Airway epithelial cell (primary cell): ENCODE results near the gene AARSD1. TPM values are rescaled to one million over a fixed set of nuclear protein-coding genes. Genes with fewer than 3 reads are reported as not detected.

Experiments
- total RNA-seq: library from RNA; depleted of rRNA; stranded (reverse); fragments of >200 nt; gene quantifications from 2 replicates; pipeline ENCODE4 v1.2.3, GENCODE V29; 2015

AARSD1 gene
- total RNA-seq: 29.7 and 38.9 TPM in 2 replicates

DNA sequence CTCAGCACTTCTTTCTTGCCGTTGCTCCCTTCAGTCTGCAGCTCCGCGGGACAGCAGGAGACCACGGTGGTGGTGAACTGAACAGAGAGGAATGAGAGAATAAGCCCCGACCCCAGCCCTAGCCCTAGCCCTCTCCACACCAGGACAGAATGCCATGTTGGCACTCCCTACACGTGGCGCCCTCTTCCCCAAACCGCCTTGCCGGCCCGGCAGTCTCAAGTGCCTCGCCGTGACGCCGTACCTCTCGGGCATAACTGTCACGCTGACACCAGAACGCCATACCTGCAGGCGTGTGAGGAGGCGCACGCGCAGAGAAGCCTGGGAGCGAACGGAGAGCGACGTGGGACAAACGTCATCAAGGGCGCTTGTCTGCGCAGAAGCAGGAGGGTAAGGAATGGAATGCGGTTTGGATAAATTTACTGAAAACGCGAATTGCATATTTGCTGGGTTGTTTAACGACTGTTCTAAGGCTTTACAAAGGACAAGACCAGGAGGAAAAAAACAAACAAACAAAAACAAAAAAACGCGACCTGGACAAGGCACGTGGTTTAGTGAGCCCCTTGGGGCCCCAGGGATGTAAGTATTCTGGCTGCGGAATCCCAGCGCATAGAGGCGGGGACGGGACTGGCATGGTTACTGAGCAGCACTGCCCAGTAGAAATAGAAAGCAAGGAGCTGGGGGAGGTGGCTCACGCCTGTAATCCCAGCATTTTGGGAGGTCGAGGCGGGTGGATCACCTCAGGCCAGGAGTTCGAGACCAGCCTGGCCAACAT is at the start of gene AARSD1:
TSS of gene AARSD1 (minus strand) at position 294 of the 772 bp plus-strand sequence. CDS start at position 280, 14 bp downstream.

GRCh38 chr17:43006639-43007551 is 42.6 kb upstream of the AARSD1 start, which contains the start of gene IFI35:
IFI35 (plus strand) TSS chr17:43006784; CDS start chr17:43006948, 164 bp downstream.

DNA sequence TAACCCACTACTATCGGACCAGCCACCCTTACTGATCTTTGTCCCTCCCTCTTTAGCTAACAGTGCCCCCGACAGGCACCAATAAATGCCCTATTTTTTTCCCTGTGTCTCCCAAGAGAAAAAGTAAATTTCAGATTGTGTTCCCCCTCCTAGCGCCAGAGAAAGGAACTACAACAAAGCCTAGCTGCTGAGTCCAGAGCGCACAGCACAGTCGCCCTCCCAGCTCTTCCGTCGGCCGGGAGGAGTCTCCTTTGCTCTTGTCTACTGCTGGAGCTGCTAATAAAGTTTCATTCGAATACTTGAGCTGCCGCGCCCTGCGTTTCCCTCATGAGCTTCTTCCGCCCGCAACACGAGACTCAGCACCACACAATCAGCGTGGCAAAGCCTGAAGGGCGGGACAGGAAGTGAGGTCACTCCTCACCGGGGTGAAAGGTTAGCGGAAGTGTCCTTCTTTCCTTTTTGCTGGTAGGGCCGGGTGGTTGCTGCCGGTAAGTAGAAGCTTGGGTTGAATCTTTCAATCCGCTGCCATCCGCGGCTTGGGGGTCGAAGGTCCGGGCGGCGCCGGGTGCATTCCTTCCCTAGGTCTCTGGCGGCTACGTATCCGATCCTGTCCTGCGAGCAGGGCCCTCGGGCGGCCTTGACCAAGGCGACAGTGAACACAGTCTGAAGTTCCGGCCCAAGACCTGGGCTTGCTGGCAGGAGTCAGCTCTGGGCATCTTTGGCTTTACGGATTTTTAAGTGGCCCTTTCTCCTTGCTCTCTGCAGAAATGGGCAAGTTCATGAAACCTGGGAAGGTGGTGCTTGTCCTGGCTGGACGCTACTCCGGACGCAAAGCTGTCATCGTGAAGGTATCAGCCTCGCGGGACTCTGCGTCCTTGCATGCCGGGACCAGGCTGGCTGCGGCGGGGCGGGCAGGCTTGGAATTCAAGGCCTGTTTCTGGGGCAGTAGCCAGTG is 34.0 kb upstream of the AARSD1 start, which contains the start of gene RPL27:
TSS of gene RPL27 (plus strand) at position 436 of the 955 bp plus-strand sequence. CDS start at position 768, 332 bp downstream.

GRCh38 chr17:42980274-42980765 is 16.1 kb upstream of the AARSD1 start, which contains the start of gene RUNDC1:
RUNDC1 (plus strand) TSS chr17:42980565; CDS start chr17:42980577, 12 bp downstream.

GRCh38 chr17:42979511-42980273 is 15.4 kb upstream of the AARSD1 start, which contains the start of gene PTGES3L:
PTGES3L (minus strand) TSS chr17:42980080; CDS start chr17:42980053, 27 bp downstream.

Other genes with a start within 250 kb of the AARSD1 start
- 9.0 and 10.4 TPM in 2 replicates for gene EZH1, start 219.4 kb downstream of the AARSD1 start, total RNA-seq
- gene RAMP2, start 203.2 kb downstream of the AARSD1 start, total RNA-seq: 0.49 TPM in 1 of 2 replicates, not detected in the other
- 98.8 and 108 TPM in 2 replicates for gene VPS25, start 191.0 kb downstream of the AARSD1 start, total RNA-seq
- gene WNK4, start 183.8 kb downstream of the AARSD1 start, total RNA-seq: 0.09 TPM in 1 of 2 replicates, not detected in the other
- gene COA3, start 165.8 kb downstream of the AARSD1 start, total RNA-seq: 78.8 and 81.6 TPM in 2 replicates
- gene CNTD1, start 165.6 kb downstream of the AARSD1 start, total RNA-seq: 0.07 TPM in 1 of 2 replicates, not detected in the other
- gene BECN1, start 140.2 kb downstream of the AARSD1 start, total RNA-seq: 76.7 and 84.6 TPM in 2 replicates
- 122 and 130 TPM in 2 replicates for gene PSME3, start 131.1 kb downstream of the AARSD1 start, total RNA-seq
- 0.14 and 0.92 TPM in 2 replicates for gene AOC2, start 119.9 kb downstream of the AARSD1 start, total RNA-seq
- under 0.01 and 0.07 TPM in 2 replicates for gene AOC3, start 113.3 kb downstream of the AARSD1 start, total RNA-seq
- not detected in 2 replicates for gene G6PC1, start 63.7 kb downstream of the AARSD1 start, total RNA-seq
- gene PTGES3L, start 15.6 kb upstream of the AARSD1 start, total RNA-seq: 0.28 and 0.49 TPM in 2 replicates
- gene RUNDC1, start 16.1 kb upstream of the AARSD1 start, total RNA-seq: 8.7 and 12.2 TPM in 2 replicates
- 1,265 and 2,388 TPM in 2 replicates for gene RPL27, start 34.0 kb upstream of the AARSD1 start, total RNA-seq
- gene IFI35, start 42.3 kb upstream of the AARSD1 start, total RNA-seq: 3.0 and 4.9 TPM in 2 replicates
- 96.8 and 127 TPM in 2 replicates for gene VAT1, start 57.9 kb upstream of the AARSD1 start, total RNA-seq
- gene RND2, start 60.8 kb upstream of the AARSD1 start, total RNA-seq: under 0.01 and 0.21 TPM in 2 replicates
- gene BRCA1, start 160.9 kb upstream of the AARSD1 start, total RNA-seq: 17.7 and 20.7 TPM in 2 replicates
- 35.2 and 49.7 TPM in 2 replicates for gene NBR1, start 206.8 kb upstream of the AARSD1 start, total RNA-seq
- 0.70 and 0.85 TPM in 2 replicates for gene TMEM106A, start 247.4 kb upstream of the AARSD1 start, total RNA-seq